Ammon's horn (tissue), 1 donor: ENCODE data around the gene CNTNAP4.

Experiments
- DNase-seq: peaks from one replicate; pipeline ENCODE4 v3.0.0-alpha.2; 2016; ENCODE audit warnings: low spot score

CNTNAP4 gene

GRCh38 chr16:76490036-76490639 lies 212.9 kb downstream of the CNTNAP4 start:
- no peak for DNase-seq

- no peak for DNase-seq
These were observed 222.8 kb downstream of the CNTNAP4 start for GRCh38 chr16:76500006-76500405.

GRCh38 chr16:76502063-76502462 lies 224.9 kb downstream of the CNTNAP4 start:
- DNase-seq, result no peak

GRCh38 chr16:76502555-76502954 lies 225.4 kb downstream of the CNTNAP4 start:
- no peak for DNase-seq

- no peak for DNase-seq
These were observed 225.9 kb downstream of the CNTNAP4 start for GRCh38 chr16:76503091-76503490.

- no peak for DNase-seq
These were observed 234.0 kb downstream of the CNTNAP4 start for GRCh38 chr16:76511203-76511602.

- DNase-seq, result no peak
These were observed 241.6 kb downstream of the CNTNAP4 start for GRCh38 chr16:76518781-76519180.

GRCh38 chr16:76524356-76524755 lies 247.2 kb downstream of the CNTNAP4 start:
- no peak for DNase-seq

GRCh38 chr16:76524769-76525168 lies 247.6 kb downstream of the CNTNAP4 start:
- DNase-seq, result no peak

GRCh38 chr16:76527244-76527643 lies 250.0 kb downstream of the CNTNAP4 start:
- DNase-seq, result no peak

- DNase-seq, result no peak
These were observed 251.9 kb downstream of the CNTNAP4 start for GRCh38 chr16:76529120-76529519.

- no peak for DNase-seq
These were observed 254.0 kb downstream of the CNTNAP4 start for GRCh38 chr16:76531236-76531635.

GRCh38 chr16:76532188-76532973 lies 255.2 kb downstream of the CNTNAP4 start:
- no peak for DNase-seq

- no peak for DNase-seq
These were observed 262.4 kb downstream of the CNTNAP4 start for GRCh38 chr16:76539609-76540008.

- no peak for DNase-seq
These were observed 263.9 kb downstream of the CNTNAP4 start for GRCh38 chr16:76541070-76541469.

- DNase-seq, result peak; percentile 19
These were observed 288.3 kb downstream of the CNTNAP4 start for GRCh38 chr16:76565542-76565941.

- DNase-seq, result no peak
These were observed 294.6 kb downstream of the CNTNAP4 start for GRCh38 chr16:76571755-76572154.

GRCh38 chr16:76573281-76573680 lies 296.1 kb downstream of the CNTNAP4 start:
- DNase-seq, result no peak

- DNase-seq, result no peak
These were observed 297.4 kb downstream of the CNTNAP4 start for GRCh38 chr16:76574651-76575050.

GRCh38 chr16:76576526-76576925 lies 299.3 kb downstream of the CNTNAP4 start:
- no peak for DNase-seq

- DNase-seq, result no peak
These were observed 299.8 kb downstream of the CNTNAP4 start for GRCh38 chr16:76577003-76577402.

- DNase-seq, result no peak
These were observed 302.2 kb downstream of the CNTNAP4 start for GRCh38 chr16:76579277-76579922.

- DNase-seq, result peak; percentile 76
These were observed 306.3 kb downstream of the CNTNAP4 start for GRCh38 chr16:76583466-76583865.
